A673 (cell line): ENCODE results near the gene FRMD4A. TPM values are rescaled to one million over a fixed set of nuclear protein-coding genes. Genes with fewer than 3 reads are reported as not detected.

ENCODE experiments used
- BruUV-seq: library from RNA; stranded (reverse); fragments of 400-500 nt; replicated peaks from 2 replicates; lab custom pipeline; 2021; lab: Mats Ljungman, UMichigan
- CTCF ChIA-PET: fragments of 300-600 bp; sonication (Branson Sonifier 250); formaldehyde crosslinking; loops from one replicate; lab custom pipeline; 2022; ENCODE audit warnings: antibody characterized with exemption; lab: Charles Lee
- POLR2A ChIA-PET: fragments of 300-600 bp; sonication (Branson Sonifier 250); formaldehyde crosslinking; loops from one replicate; lab custom pipeline; 2022; ENCODE audit warnings: antibody characterized with exemption; ENCODE audit not compliant: low non-redundant PET; lab: Charles Lee
- DNase-seq: peaks from one replicate; pipeline ENCODE4 v3.0.0-alpha.2; 2015; ENCODE audit warnings: low spot score
- H3K27ac ChIP-seq: fragments of 200-600 bp; sonication (generic); 2 replicates; pipeline ENCODE4 v1.5.1; 2016; ENCODE audit warnings: mixed run types, low read depth, mild to moderate bottlenecking, mixed read lengths, antibody characterized with exemption, low read length; ENCODE audit not compliant: poor library complexity, severe bottlenecking
- H3K27me3 ChIP-seq: fragments of 200-600 bp; sonication (generic); replicated peaks from 2 replicates; pipeline ENCODE4 v1.6.1; 2017; ENCODE audit warnings: mixed run types, low read depth, mild to moderate bottlenecking, mixed read lengths, antibody characterized with exemption, low read length; ENCODE audit not compliant: insufficient read depth, poor library complexity
- H3K36me3 ChIP-seq: fragments of 200-600 bp; sonication (generic); 2 replicates; pipeline ENCODE4 v1.6.1; 2016; ENCODE audit warnings: mixed run types, mild to moderate bottlenecking, mixed read lengths, antibody characterized with exemption, low read length; ENCODE audit not compliant: insufficient read depth, poor library complexity, severe bottlenecking
- H3K4me1 ChIP-seq: fragments of 200-600 bp; sonication (generic); 2 replicates; pipeline ENCODE4 v1.6.1; 2017; ENCODE audit warnings: mixed run types, mild to moderate bottlenecking, mixed read lengths, antibody characterized with exemption, low read length; ENCODE audit not compliant: insufficient read depth, poor library complexity, severe bottlenecking
- H3K4me3 ChIP-seq: fragments of 200-600 bp; sonication (generic); 2 replicates; pipeline ENCODE4 v1.5.1; 2016; ENCODE audit warnings: low read depth, mixed run types, mild to moderate bottlenecking, mixed read lengths, low read length; ENCODE audit not compliant: poor library complexity, severe bottlenecking
- H3K9me3 ChIP-seq: fragments of 200-600 bp; sonication (generic); 2 replicates; pipeline ENCODE4 v1.6.1; 2016; ENCODE audit warnings: mixed run types, low read depth, mild to moderate bottlenecking, mixed read lengths, antibody characterized with exemption, low read length; ENCODE audit not compliant: poor library complexity, severe bottlenecking
- CTCF ChIP-seq: fragments of 300-800, 200-600 bp; sonication (generic); conservative IDR thresholded peaks from 2 replicates; pipeline ENCODE4 v1.5.1; 2017; ENCODE audit warnings: low read depth, mild to moderate bottlenecking, antibody characterized with exemption, low read length, moderate library complexity, mixed read lengths
- EZH2 ChIP-seq: fragments of 200-600 bp; sonication (generic); IDR thresholded peaks from 2 replicates; pipeline ENCODE4 v1.6.1; 2017; ENCODE audit warnings: borderline replicate concordance, low read depth, mild to moderate bottlenecking, mixed read lengths, antibody characterized with exemption, low read length; ENCODE audit not compliant: poor library complexity, severe bottlenecking
- intact Hi-C: fragments of 100-400 bp; cut with micrococcal nuclease; formaldehyde crosslinking; loops from one replicate; pipeline ENCODE4 v1.10.0; 2022; ENCODE audit not compliant: unreplicated experiment
- total RNA-seq: library from RNA; stranded (reverse); gene quantifications from 2 replicates; pipeline ENCODE4 v1.2.3, GENCODE V29; 2021

The FRMD4A gene
- total RNA-seq, 1 experiment from 2014 or later: 26.3 TPM

DNA sequence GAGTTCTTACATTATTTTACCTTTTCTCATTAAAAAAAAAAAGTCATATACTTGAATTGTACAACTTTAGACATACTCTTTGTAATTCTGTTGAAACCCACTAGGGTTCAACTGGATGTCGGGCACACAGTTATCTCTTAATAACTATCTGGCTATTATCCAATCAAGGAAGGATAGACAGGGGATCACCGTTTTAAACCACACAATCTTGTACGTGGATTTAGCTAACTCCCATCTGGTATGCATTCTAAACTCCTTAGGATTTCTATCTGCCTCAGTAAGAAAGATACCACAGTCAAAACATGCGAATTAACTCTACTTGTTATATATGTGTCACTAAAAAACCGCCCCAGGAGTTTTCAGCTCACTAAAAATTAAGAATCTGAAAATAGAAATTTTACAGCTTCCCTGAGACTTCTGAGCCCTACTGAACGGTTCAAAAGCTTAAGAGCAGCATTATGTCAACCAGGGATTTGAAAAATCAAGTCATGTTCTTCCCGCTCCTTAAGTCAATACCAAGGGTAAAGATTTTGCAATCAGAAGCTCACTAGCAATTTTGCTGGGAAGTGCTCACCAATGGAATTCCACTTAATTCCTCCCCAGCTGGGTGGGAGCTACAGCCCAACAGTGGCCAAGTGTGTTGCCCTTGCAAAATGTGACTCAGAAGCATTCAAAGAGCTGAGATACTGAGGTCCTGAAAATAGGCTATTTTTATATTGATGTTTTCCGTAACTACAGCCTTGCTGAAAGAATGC is 267.0 kb downstream of the FRMD4A start:
- CTCF ChIA-PET: no interaction called here
- Histone ChIP-seq H3K36me3 (no peaks in the 10 kb centered on the region), H3K27me3 (peaks cover 38% of the 10 kb centered on the region), H3K9me3 (no peaks in the 10 kb centered on the region), H3K4me1 (no peaks in the 10 kb centered on the region), H3K27ac (no peak overlapping the region), H3K4me3 (no peak overlapping the region)
- intact Hi-C loops: no loop called here
- no TSS peak for BruUV-seq
- DNase-seq: no peak
- TF ChIP-seq CTCF: no peak
- no peak for TF ChIP-seq EZH2
- POLR2A ChIA-PET: no interaction called here

DNA sequence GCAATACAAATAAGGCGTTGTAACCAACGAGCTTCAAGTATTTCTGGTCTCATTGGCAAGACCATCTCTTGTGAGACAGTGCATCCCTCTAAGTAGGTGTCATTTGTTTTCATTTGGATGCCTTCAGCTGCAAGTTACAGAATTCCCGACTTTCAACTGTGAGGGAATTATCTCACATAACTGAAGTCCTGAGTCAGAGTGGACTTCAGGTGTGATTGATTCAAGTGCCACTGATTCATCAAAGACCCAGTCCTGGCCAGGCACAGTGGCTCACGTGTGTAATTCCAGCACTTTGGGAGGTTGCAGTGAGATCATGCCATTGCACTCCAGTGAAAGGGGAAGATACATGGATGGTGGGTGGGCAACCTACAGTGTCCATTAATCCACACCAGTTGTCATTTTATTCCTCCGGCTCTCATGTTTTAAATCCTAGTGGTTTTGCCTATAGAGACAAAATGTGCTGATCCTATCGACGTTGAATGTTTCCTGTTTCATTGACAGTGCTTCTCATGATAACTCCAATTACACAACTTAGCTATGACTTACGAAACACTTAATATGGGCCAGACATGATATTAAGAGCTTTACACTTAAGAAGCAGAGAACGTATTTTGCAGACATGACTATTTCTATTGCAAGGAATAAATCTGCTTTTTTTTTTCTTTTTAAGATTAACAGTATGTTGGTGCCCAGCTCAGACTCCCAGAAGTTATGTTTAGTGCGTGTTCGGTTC is 268.0 kb downstream of the FRMD4A start:
- peak; percentile 10 for DNase-seq
- Histone ChIP-seq H3K27ac (no peak overlapping the region), H3K9me3 (no peaks in the 10 kb centered on the region), H3K36me3 (no peaks in the 10 kb centered on the region), H3K27me3 (peaks cover 38% of the 10 kb centered on the region), H3K4me1 (no peaks in the 10 kb centered on the region), H3K4me3 (no peak overlapping the region)
- intact Hi-C loops: no loop called here
- no peak for TF ChIP-seq EZH2
- TF ChIP-seq CTCF: no peak
- CTCF ChIA-PET: no interaction called here
- POLR2A ChIA-PET: interaction anchor here (0.6 kb wide), 1 partner anchor 123 kb away, joined by 3 read pairs; no protein-coding TSS in a partner anchor
- BruUV-seq: no TSS peak

- BruUV-seq: no TSS peak
- ChIA-PET POLR2A (no interaction called here), CTCF (no interaction called here)
- H3K36me3 ChIP-seq: no peaks in the 10 kb centered on the region
- H3K27me3 ChIP-seq: peaks cover 38% of the 10 kb centered on the region
- no peaks in the 10 kb centered on the region for H3K4me1 ChIP-seq
- TF ChIP-seq EZH2 (no peak), CTCF (no peak)
- H3K4me3 ChIP-seq: no peak overlapping the region
- no peaks in the 10 kb centered on the region for H3K9me3 ChIP-seq
- DNase-seq: no peak
- H3K27ac ChIP-seq: no peak overlapping the region
- intact Hi-C loops: no loop called here
Observed at GRCh38 chr10:14060320-14061070, 270.2 kb downstream of the FRMD4A start.
